ENCODE measurements around the gene GJC3.
"Not testable (repeated sequence)": the region's sequence is repeated elsewhere in the genome, so short reads cannot be mapped to it uniquely, and the experiment has no call there.

Gene GJC3

GRCh38 chr7:99928188-99928587 lies 1.2 kb downstream of the GJC3 start:
- no peak for ATAC-seq

- ATAC-seq, result no peak
Measured at GRCh38 chr7:99927536-99927935, 1.9 kb downstream of the GJC3 start.

DNA sequence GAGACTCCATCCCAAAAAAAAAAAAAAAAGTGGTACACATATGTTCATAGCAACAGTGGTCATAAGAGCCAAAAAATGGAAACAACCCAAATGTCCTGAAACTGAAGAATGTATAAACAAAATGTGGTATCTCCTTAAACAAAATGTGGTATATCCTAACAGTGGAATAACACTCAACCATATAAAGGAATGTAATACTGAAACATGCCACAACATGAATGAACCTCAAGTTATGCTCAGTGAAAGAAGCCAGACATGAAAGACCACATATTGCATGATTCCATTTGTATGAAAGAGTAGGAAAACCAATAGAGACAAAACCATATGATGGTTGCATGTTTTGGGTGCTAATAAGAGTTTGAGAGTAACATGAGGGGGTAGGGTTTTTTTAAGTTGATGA lies 3.1 kb downstream of the GJC3 start:
- ATAC-seq, result no peak

DNA sequence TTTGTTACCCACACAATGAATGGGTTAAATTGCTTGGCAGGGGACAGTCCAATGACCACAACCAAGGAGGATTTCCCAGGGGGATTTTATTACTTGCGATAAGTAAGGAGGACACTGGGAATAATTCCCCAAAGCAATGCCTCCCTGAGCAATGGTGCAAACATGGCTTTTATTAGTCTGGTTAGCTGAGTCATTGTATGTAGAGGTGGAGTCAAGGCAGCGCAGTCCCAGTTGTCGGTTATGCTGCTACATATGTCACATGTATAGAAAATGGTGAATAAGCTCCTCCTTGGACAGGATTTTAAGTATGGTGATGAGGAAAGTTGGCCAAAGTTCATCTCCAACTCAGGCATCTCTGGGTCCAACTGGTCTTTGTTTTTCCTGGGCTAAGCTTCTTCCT lies 6.2 kb downstream of the GJC3 start:
- ATAC-seq, result no peak

DNA sequence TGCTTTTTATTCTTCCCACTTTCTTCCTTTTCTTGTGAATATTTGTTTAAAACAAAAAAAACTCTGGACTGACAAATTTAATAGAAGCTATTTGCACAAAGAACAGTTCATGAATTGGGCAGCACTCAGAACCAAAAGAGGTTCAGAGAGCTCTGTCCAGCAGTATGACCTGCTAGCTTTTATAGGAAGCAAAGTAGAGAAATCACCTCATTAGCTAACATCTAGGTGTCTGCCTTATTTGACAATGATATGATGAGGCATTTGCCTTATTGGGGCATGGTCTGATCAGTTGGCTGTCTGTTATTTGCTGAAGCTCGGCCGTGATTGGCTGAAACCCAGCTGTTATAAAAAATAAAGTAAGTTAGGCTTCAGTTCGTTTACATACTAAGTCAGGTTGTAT lies 9.3 kb downstream of the GJC3 start:
- ATAC-seq, result no peak

DNA sequence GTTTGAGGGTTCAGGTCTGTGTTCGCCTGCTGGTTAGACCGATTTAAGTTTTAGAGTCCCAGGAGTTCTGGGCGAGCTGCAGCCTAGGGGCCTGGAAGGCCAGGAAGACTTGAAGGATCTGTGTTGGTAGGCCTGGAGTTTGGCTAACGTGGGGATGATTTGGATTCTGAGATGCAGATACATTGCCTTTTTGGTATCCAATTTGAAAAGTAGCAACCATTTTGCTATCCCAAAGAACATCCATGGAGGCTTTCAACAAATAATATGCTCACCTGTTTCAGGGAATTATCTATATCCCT lies 9.7 kb downstream of the GJC3 start:
- ATAC-seq, result no peak

DNA sequence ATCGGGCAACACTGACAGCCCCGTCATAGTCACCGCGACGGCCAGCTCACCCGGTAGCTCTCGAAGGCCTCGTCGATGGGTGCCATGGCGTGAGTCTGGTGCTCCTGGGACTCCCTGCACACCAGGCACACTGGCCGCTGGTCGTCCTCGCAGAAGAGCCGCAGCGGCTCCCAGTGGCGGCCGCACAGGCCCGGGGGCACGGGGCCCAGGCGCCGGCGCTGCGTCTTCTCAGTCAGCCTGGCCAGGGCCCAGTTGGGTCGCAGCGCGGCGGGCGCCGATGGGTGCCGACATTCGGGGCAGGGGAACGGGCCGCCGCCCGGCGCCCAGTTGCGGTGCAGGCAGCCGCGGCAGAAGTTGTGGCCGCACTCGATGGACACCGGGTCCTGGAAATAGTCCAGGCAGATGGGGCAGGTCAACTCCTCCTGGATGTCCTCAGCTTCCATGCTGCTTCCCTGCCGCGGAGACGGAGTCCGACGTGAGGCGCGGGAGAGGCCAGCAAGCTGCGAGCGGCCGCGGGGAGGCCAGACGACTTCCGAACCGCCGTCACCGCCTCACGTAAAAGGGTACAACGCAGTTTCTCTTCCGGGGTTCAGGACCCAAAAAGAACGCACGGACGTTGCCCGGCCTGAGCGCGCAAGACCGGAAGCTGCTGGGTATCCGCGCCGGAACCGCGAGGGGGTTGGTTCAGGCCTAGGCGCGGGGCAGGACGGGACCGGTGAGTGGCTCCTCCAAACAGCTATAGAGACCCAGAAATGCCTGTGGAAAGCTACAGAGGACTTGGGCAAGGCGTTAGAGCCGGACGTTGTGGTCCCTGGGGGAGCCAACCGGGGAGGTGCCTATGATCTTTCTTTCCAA lies 10.2 kb downstream of the GJC3 start, which contains the start of gene TRIM4:
Gene TRIM4 (minus strand): TSS at position 572 of the 855 bp plus-strand sequence. CDS start 129 bp downstream, at position 443.
- peak; percentile 99 to 100 for ATAC-seq

- ATAC-seq, result no peak
Measured at GRCh38 chr7:99910976-99911375, 18.4 kb downstream of the GJC3 start.

DNA sequence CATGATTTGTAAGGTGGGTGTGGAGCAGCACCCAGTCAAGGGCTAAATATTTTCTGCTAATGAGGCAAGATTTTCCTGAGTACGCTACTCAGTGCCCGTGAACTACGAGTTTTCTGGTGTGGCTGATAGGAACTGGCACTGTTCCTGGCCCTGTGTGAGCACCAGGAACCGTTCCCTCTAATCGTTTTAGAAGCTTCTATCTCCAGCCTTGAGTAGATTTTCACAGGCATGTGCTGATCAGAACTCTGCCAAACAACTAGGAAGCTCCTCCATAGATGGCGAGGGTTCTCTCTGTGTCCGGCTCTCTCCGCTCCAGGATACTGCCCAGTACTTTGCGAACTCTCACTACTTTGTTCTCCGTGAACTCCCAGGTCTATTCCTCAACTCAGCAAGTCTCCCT lies 27.8 kb downstream of the GJC3 start:
- no peak for ATAC-seq

GRCh38 chr7:99899830-99900519 lies 29.4 kb downstream of the GJC3 start:
- ATAC-seq, result no peak

DNA sequence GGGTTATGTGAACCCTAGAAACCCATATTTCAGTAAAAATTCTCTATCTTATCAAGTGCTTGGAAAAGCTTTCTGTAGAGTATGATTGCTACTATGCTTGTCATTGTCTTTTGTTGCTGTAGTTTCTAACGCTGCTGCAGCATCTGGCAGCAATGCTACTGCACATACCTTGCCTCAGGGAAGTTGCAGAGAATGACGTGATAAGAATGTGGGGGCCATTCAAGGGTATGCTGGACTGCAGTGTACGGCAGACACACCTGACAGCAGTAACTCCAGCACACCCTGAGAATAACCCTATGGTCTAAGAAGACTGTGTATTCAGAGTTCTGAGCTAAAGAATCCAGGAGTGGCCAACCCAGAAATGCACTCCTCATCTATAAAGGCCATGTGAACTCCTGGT lies 30.6 kb downstream of the GJC3 start:
- no peak for ATAC-seq

GRCh38 chr7:99898023-99898357 lies 31.4 kb downstream of the GJC3 start:
- no peak for ATAC-seq

DNA sequence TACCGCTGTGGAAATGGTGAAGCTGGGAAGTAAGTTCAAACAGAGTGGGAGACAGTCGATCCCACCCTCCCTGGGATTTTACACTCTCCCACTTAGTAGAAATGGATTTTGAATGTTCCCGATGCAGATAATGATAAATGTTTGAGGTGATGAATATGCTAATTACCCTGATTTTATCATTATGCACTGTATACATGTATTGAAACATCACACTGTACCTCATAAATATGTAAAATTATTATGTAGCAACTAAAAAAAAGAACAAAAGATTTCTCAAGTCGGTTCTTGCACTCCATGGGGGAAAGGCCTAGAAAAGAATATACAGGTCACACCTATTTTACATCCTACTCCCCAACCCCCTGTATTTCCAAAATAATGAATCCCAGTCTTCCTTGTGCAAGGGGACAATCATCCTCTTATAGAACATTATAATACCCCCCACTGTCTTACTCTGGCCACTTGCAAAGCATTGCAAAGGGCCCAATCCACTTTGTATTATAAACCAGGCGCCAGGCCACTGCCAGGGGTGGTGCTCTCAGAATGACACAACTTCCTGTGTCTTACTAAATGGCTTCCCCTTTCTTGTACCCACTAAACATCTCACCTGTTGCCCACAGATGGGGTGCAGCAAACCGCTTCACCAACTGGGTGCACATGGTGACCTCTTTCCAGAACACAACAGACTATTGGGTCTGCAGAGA lies 31.9 kb downstream of the GJC3 start:
- no peak for ATAC-seq

DNA sequence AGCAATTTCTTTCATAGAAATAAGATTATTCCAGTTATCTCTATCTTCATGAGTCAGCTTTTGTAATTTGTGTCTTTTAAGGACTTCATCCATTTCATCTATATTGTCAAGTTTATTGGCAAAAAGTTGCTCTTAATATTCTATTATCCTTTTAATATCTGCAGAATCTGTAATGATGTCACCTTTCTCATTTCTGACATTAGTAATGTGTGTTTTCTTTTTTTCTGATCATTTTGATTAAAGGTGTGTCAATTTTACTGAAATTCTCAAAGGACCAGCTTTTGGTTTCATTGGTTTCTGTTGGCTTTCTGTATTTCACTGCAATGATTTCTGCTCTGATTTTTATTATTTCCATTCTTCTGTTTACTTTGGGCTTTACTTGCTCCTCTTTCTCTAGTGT lies 34.7 kb downstream of the GJC3 start:
- ATAC-seq, result no peak

GRCh38 chr7:99893280-99893679 lies 36.1 kb downstream of the GJC3 start:
- no peak for ATAC-seq

DNA sequence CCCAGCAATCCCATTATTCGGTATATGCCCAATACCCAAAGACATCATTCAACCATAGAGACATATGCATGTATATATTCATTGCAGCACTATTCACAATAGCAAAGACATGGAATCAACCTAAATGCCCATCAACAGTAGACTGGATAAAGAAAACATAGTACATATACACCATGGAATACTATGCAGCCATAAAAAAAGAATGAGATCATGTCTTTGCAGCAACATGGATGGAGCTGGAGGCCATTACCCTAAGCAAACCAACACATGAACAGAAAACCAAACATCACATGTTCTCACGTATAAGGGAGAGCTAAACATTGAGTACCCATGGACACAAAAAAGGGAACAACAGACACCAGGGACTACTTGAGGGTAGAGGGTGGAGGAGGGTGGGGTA lies 39.1 kb downstream of the GJC3 start:
- not testable (repeated sequence) for ATAC-seq

DNA sequence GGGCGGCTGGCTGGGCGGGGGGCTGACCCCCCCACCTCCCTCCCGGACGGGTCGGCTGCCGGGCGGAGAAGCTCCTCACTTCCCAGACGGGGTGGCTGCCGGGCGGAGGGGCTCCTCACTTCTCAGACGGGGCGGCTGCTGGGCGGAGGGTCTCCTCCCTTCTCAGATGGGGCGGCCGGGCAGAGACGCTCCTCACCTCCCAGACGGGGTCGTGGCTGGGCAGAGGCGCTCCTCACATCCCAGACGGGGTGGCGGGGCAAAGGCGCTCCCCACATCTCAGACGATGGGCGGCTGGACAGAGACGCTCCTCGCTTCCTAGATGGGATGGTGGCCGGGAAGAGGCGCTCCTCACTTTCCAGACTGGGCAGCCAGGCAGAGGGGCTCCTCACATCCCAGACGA lies 41.1 kb downstream of the GJC3 start:
- ATAC-seq, result not testable (repeated sequence)

- ATAC-seq, result no peak
Measured at GRCh38 chr7:99881370-99881769, 48.0 kb downstream of the GJC3 start.

- ATAC-seq, result no peak
Measured at GRCh38 chr7:99876933-99877332, 52.5 kb downstream of the GJC3 start, which contains the start of gene OR2AE1. Gene OR2AE1 (minus strand): TSS chr7:99877033. CDS start chr7:99877033, 0 bp downstream.

DNA sequence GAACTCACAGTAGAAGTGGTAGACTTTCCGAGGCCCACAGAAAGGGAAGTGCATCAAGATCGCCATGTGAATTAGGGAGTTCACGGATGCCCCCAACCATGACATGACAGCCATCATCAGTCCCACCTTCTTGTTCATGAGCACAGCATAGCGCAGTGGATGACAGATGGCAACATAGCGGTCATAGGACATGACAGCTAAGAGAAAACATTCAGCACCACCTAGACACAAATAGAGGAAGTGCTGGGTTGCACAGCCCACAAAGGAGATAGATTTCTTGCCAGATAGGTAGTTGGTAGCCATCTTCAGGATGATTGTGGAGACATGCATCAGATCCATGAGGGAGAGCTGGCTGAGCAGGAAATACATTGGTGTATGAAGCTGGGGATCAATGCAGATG lies 52.9 kb downstream of the GJC3 start:
- ATAC-seq, result no peak
